ENCODE data around the gene ACTA1.

DNA sequence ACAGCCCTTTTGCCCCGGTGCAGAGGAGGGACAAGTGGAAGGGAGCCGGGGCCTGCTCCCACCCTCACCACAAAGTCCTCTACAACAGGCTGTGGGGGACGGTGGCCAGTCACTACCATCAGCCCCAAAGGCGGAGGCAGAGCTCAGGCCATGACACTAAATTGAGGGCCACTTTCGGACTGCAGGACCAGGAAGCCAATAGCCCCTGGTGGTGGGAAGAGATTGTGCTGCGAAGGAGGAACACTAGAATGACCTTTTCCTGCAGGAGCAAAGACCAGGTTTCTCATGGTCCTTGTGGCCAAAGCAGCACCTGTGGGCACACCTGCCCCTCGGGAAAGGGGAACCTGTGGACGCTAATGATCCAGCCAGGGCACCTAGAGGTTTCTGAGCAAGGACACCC is 30.3 kb downstream of the ACTA1 start:
- TF ChIP-seq, protein P1, sequence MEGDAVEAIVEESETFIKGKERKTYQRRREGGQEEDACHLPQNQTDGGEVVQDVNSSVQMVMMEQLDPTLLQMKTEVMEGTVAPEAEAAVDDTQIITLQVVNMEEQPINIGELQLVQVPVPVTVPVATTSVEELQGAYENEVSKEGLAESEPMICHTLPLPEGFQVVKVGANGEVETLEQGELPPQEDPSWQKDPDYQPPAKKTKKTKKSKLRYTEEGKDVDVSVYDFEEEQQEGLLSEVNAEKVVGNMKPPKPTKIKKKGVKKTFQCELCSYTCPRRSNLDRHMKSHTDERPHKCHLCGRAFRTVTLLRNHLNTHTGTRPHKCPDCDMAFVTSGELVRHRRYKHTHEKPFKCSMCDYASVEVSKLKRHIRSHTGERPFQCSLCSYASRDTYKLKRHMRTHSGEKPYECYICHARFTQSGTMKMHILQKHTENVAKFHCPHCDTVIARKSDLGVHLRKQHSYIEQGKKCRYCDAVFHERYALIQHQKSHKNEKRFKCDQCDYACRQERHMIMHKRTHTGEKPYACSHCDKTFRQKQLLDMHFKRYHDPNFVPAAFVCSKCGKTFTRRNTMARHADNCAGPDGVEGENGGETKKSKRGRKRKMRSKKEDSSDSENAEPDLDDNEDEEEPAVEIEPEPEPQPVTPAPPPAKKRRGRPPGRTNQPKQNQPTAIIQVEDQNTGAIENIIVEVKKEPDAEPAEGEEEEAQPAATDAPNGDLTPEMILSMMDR (optimal IDR thresholded peaks at IDR 0.05 in 1 of 3, IDR thresholded peaks at IDR 0.05 in 1 of 3, conservative IDR thresholded peaks at IDR 0.05 in 1 of 3; ENCODE audit: extremely low read depth in 1 of 3, insufficient read depth in 2 of 3, low read length in 3 of 3), result no peak
- TF ChIP-seq EZH2 (IDR thresholded peaks at IDR 0.05; ENCODE audit: low read length), result no peak
